Ishikawa (cell line): ENCODE measurements around the gene RET.

Experiments
- CREB1 ChIP-seq: IDR thresholded peaks from 2 replicates; pipeline ENCODE4 v1.6.1; 2012; ENCODE audit warnings: low read depth
- YY1 ChIP-seq: IDR thresholded peaks from 2 replicates; pipeline ENCODE4 v1.6.1; 2012; ENCODE audit warnings: low read depth

DNA sequence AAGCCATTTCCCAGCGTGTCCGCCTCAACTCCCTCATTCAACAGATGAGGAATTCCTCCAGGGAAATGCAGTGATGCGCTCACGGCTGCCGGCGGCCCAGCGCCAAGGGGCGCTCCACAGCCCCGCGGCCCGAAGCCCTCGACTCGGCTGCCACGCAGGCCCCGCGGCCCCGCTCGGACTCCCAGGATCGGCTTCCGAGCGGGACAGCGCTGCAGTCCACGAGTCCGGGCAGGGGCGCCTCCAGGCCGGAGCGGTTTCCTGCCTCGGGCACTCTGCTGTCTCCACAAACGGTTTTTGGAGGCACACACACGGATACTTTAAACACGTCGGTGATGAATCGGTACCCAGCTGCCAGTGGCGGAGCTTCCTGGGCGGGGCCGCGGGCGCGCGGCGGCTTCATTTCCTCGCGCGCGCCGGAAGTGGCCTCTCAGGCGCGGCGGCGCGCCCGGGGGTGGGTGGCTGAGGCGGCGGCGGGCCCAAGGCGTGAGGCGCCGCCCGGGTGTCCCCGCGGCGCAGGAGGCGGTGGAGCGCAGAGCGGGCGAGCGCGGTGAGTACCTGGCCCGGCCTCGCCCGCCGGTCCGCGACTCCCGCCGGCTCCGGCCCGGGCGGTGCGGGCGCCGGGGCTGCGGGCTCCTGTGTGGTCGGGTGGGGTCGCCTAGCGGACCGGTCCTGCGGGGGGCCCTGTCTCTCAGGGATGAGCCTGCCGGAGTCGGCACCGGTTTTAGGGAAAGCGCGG is 61.3 kb downstream of the RET start, which contains the start of gene CSGALNACT2:
- no peak for TF ChIP-seq YY1
- TF ChIP-seq CREB1 = no peak
